Measurements from ENCODE around the gene EXPH5.
A peak's percentile ranks its signal among the peaks of the same experiment; 100 is the strongest.

Gene EXPH5

GRCh38 chr11:108500721-108501120 is 92.8 kb downstream of the EXPH5 start:
- intact Hi-C loops (cut with DNase I; ENCODE audit: low total_unique reads) = no loop called here
- no peak for TF ChIP-seq CTCF (IDR thresholded peaks at IDR 0.05)
- Histone ChIP-seq H3K27me3 (no peaks in the 10 kb centered on the region), H3K27ac (no peak overlapping the region), H3K9me3 (no peaks in the 10 kb centered on the region), H3K4me3 (no peak overlapping the region), H3K4me1 (peaks cover 0 to 14% (median 6%) of the 10 kb centered on the region in 4 donors), H3K36me3 (no peaks in the 10 kb centered on the region)
- DNase-seq = no peak

GRCh38 chr11:108500169-108500568 is 93.4 kb downstream of the EXPH5 start:
- intact Hi-C loops (cut with DNase I; ENCODE audit: low total_unique reads) = no loop called here
- TF ChIP-seq CTCF (IDR thresholded peaks at IDR 0.05) = no peak
- Histone ChIP-seq H3K27ac (no peak overlapping the region), H3K36me3 (no peaks in the 10 kb centered on the region), H3K9me3 (no peaks in the 10 kb centered on the region), H3K4me3 (no peak overlapping the region), H3K27me3 (no peaks in the 10 kb centered on the region), H3K4me1 (peaks cover 0 to 14% (median 6%) of the 10 kb centered on the region in 4 donors)
- DNase-seq = no peak

- peaks cover 0 to 14% (median 6%) of the 10 kb centered on the region in 4 donors for H3K4me1 ChIP-seq
- H3K27ac ChIP-seq = peak overlapping the region; percentile 87 to 97
- peak overlapping the region; percentile 68 to 96 for H3K4me3 ChIP-seq
- TF ChIP-seq CTCF (IDR thresholded peaks at IDR 0.05) = no peak
- H3K27me3 ChIP-seq = no peaks in the 10 kb centered on the region
- no peak for DNase-seq
- no peaks in the 10 kb centered on the region for H3K36me3 ChIP-seq
- intact Hi-C loops (cut with DNase I; ENCODE audit: low total_unique reads) = loop anchor here (2.0 to 10.0 kb wide), 2 partner anchors 32 to 166 kb away; partner anchors contain the start of genes C11orf65 and DDX10
- H3K9me3 ChIP-seq = no peaks in the 10 kb centered on the region
Observed at GRCh38 chr11:108498816-108499408, 94.7 kb downstream of the EXPH5 start.

- Histone ChIP-seq H3K4me3 (peak within 1 kb of the TSS; percentile 68 to 96), H3K4me1 (peaks cover 0 to 14% (median 6%) of the 10 kb centered on the region in 4 donors), H3K27me3 (no peaks in the 10 kb centered on the region), H3K9me3 (no peaks in the 10 kb centered on the region), H3K36me3 (no peaks in the 10 kb centered on the region), H3K27ac (peak within 1 kb of the TSS; percentile 87 to 97)
- intact Hi-C loops (cut with DNase I; ENCODE audit: low total_unique reads) = loop anchor here (2.0 to 10.0 kb wide), 2 partner anchors 31 to 167 kb away; partner anchors contain the start of genes C11orf65 and DDX10
- peak; percentile 48 to 74 for DNase-seq
- peak in 1 of 2 experiments; percentile 16 for TF ChIP-seq CTCF (IDR thresholded peaks at IDR 0.05)
Observed at GRCh38 chr11:108498046-108498815, 95.3 kb downstream of the EXPH5 start, which contains the start of gene POGLUT3. POGLUT3 (minus strand) TSS chr11:108498384; CDS start chr11:108498366, 18 bp downstream.

- TF ChIP-seq CTCF (IDR thresholded peaks at IDR 0.05) = no peak
- Histone ChIP-seq H3K36me3 (no peaks in the 10 kb centered on the region), H3K27me3 (no peaks in the 10 kb centered on the region), H3K9me3 (no peaks in the 10 kb centered on the region), H3K27ac (peak overlapping the region; percentile 87 to 97), H3K4me1 (peaks cover 0 to 14% (median 6%) of the 10 kb centered on the region in 4 donors), H3K4me3 (peak overlapping the region; percentile 68 to 96)
- peak; percentile 93 to 94 for DNase-seq
- intact Hi-C loops (cut with DNase I; ENCODE audit: low total_unique reads) = loop anchor here (2.0 to 10.0 kb wide), 2 partner anchors 31 to 167 kb away; partner anchors contain the start of genes C11orf65 and DDX10
Observed at GRCh38 chr11:108497317-108498045, 96.1 kb downstream of the EXPH5 start.
